K562 treated with DMSO at 1 percent for 48 hours (cell line): ENCODE results near the gene ZNG1F. TPM values are rescaled to one million over a fixed set of nuclear protein-coding genes. Genes with fewer than 3 reads are reported as not detected.

ENCODE experiments used
- total RNA-seq: library from RNA; unstranded; fragments of 300-600 nt; gene quantifications from 2 replicates; pipeline ENCODE4 v1.2.3, GENCODE V29; 2022; ENCODE audit warnings: low replicate concordance; ENCODE audit errors: extremely low read depth

ZNG1F gene
- not detected in 2 replicates for total RNA-seq

GRCh38 chr9:41189217-41189616, at the start of gene ZNG1F:
Gene ZNG1F (minus strand): TSS chr9:41189317. CDS start chr9:41189258, 59 bp downstream.

DNA sequence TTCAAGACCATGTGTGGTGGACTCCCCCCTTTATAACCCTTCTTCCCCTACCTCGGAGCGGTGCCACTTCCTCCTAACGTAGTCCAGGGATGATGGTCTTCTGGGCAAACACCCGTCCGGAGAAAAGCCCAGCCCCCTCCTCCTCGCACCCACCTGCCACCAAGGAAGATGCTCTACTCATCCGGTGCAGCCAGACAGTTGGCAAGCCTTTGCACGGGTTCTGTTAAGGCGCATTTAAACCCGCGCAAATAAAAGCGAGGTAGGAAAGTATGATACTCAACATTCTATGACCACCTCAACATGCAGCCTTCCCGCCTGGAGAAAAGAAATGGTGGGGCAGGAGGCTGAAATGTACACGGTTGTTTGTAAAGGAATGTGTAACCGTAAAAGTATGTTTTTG, 60.5 kb downstream of the ZNG1F start, which contains the start of gene FOXD4L6:
Gene FOXD4L6 (minus strand): TSS at position 101 of the 400 bp plus-strand sequence. CDS start 298 bp downstream, outside the sequence.

Other genes with a start within 250 kb of the ZNG1F start
- gene FOXD4L6, start 60.6 kb downstream of the ZNG1F start, total RNA-seq = not detected in 2 replicates